RWPE1 (cell line): ENCODE measurements around the gene CACNA1B.

Source experiments
- CTCF ChIA-PET: fragments of 350-600 bp; sonication (Branson Sonifier 250); formaldehyde crosslinking; extraction: SDS; loops from one replicate; lab custom pipeline; 2021; lab: Yijun Ruan, JAX
- POLR2A ChIA-PET: fragments of 400-600 bp; formaldehyde crosslinking; extraction: SDS; loops from one replicate; lab custom pipeline; 2020; ENCODE audit warnings: antibody characterized with exemption; ENCODE audit not compliant: low non-redundant PET; lab: Yijun Ruan, JAX
- DNase-seq: peaks from one replicate; pipeline ENCODE4 v3.0.0; 2012; ENCODE audit warnings: low spot score
- H3K27ac ChIP-seq: fragments of 450-650 bp; 2 replicates; pipeline ENCODE4 v1.5.1; 2017
- CTCF ChIP-seq: fragments of 450-650 bp; conservative IDR thresholded peaks from 2 replicates; pipeline ENCODE4 v1.5.1; 2017; ENCODE audit warnings: low read depth, mild to moderate bottlenecking

The CACNA1B gene

GRCh38 chr9:137970098-137970497 is 92.5 kb downstream of the CACNA1B start:
- no peak for TF ChIP-seq CTCF
- H3K27ac ChIP-seq: no peak overlapping the region
- CTCF ChIA-PET: no interaction called here
- no peak for DNase-seq
- POLR2A ChIA-PET: no interaction called here

- CTCF ChIA-PET: no interaction called here
Measured at GRCh38 chr9:137970686-137971476, 93.3 kb downstream of the CACNA1B start.

GRCh38 chr9:137971477-137972138 is 94.0 kb downstream of the CACNA1B start:
- ChIA-PET POLR2A (no interaction called here), CTCF (interaction anchor here (0.6 kb wide), 1 partner anchor 437 kb away, joined by 4 read pairs; no protein-coding TSS in a partner anchor)
- DNase-seq: no peak
- TF ChIP-seq CTCF: no peak
- no peak overlapping the region for H3K27ac ChIP-seq

More at GRCh38 chr9:137970686-137971476, 93.3 kb downstream of the CACNA1B start:
- no peak overlapping the region for H3K27ac ChIP-seq
- no peak for DNase-seq
- POLR2A ChIA-PET: no interaction called here
- no peak for TF ChIP-seq CTCF

GRCh38 chr9:137972355-137972987 is 94.9 kb downstream of the CACNA1B start:
- POLR2A ChIA-PET: no interaction called here
- CTCF ChIA-PET: interaction anchor here (0.6 kb wide), 3 partner anchors 59 to 438 kb away, joined by 3 to 4 read pairs (median 4); no protein-coding TSS in a partner anchor
- no peak overlapping the region for H3K27ac ChIP-seq
- no peak for DNase-seq
- TF ChIP-seq CTCF: no peak

- ChIA-PET POLR2A (no interaction called here), CTCF (interaction anchor here (0.6 kb wide), 2 partner anchors 58 to 215 kb away, joined by 3 to 4 read pairs; no protein-coding TSS in a partner anchor)
Measured at GRCh38 chr9:137972988-137973470, 95.4 kb downstream of the CACNA1B start.

More at GRCh38 chr9:137972988-137973470, 95.4 kb downstream of the CACNA1B start:
- no peak overlapping the region for H3K27ac ChIP-seq
- no peak for TF ChIP-seq CTCF
- DNase-seq: no peak
